ENCODE measurements around the gene FMN1. TPM values are rescaled to one million over a fixed set of nuclear protein-coding genes. Genes with fewer than 3 reads are reported as not detected.

FMN1 gene
- total and polyA plus RNA-seq, 2 of the 8 experiments (the other 6 are each of a cell fraction or from before 2014, with no cell fraction given), result 0.27 to 3.7 TPM

GRCh38 chr15:33131552-33132232, 62.8 kb downstream of the FMN1 start:
- Histone ChIP-seq H2BK5ac (ENCODE audit: low read depth, low read length) (no peak overlapping the region), H3K56ac (replicated peaks; ENCODE audit: insufficient read length, low read depth, low read length) (no peak overlapping the region), H2AK5ac (ENCODE audit: low read depth, low read length) (no peak overlapping the region), H3K27ac (ENCODE audit: low read depth, low read length) (no peak overlapping the region), H4K8ac (ENCODE audit: extremely low read depth, insufficient read depth, low read length) (no peak overlapping the region), H4K5ac (ENCODE audit: insufficient read length, low read depth, low read length) (no peak overlapping the region), H4K20me1 (replicated peaks in 1 of 2; ENCODE audit: control insufficient read depth in 1 of 2, insufficient read depth in 2 of 2, low read length in 2 of 2) (no peaks in the 10 kb centered on the region), H3K9ac (replicated peaks in 1 of 4; ENCODE audit: extremely low read depth in 1 of 4, low read depth in 3 of 4, low read length in 3 of 4) (no peak overlapping the region), H3K4me2 (ENCODE audit: insufficient read depth in 1 of 2, low read depth in 2 of 2, low read length in 2 of 2) (no peak overlapping the region), H2BK15ac (ENCODE audit: low read length) (no peak overlapping the region), H3K4me1 (replicated peaks in 1 of 4; ENCODE audit: control insufficient read depth in 3 of 4, insufficient read depth in 4 of 4, low read length in 3 of 4) (no peaks in the 10 kb centered on the region; a peak in 2 of 7 replicates), H3K23ac (ENCODE audit: insufficient read length) (no peak overlapping the region), H2BK12ac (ENCODE audit: low read depth, low read length) (no peak overlapping the region), H3K27me3 (replicated peaks in 1 of 4; ENCODE audit: control insufficient read depth in 3 of 4, extremely low read depth in 1 of 4, insufficient read depth in 3 of 4, low read length in 3 of 4) (no peaks in the 10 kb centered on the region), H3K9me3 (ENCODE audit: insufficient read depth in 2 of 2, low read depth in 1 of 2, low read length in 1 of 2) (0 out of 4 replicates have a peak, but pooled peaks cover 0 to 2% of the 10 kb centered on the region in 2 experiments), H4K91ac (replicated peaks; ENCODE audit: insufficient read length, low read length) (no peak overlapping the region), H3K36me3 (ENCODE audit: control insufficient read depth in 2 of 4, insufficient read depth in 4 of 4, low read length in 3 of 4) (no peaks in the 10 kb centered on the region), H3K79me2 (ENCODE audit: control insufficient read depth in 1 of 2, insufficient read depth in 2 of 2, low read length in 2 of 2) (no peaks in the 10 kb centered on the region), H3K14ac (ENCODE audit: insufficient read length) (no peak overlapping the region), H3K4me3 (ENCODE audit: extremely low read depth in 1 of 4, insufficient read depth in 2 of 4, low read depth in 3 of 4, low read length in 4 of 4) (no peak overlapping the region), H2BK20ac (ENCODE audit: low read length) (no peak overlapping the region), H2AFZ (ENCODE audit: low read length) (no peak overlapping the region), H3K18ac (ENCODE audit: extremely low read depth, low read length) (no peak overlapping the region), H3K4ac (replicated peaks; ENCODE audit: insufficient read length, low read depth, low read length) (no peak overlapping the region), H3K23me2 (ENCODE audit: low read depth, low read length) (no peaks in the 10 kb centered on the region), H2BK120ac (replicated peaks; ENCODE audit: low read depth, low read length) (no peak overlapping the region), H3K79me1 (ENCODE audit: low read depth, low read length) (no peaks in the 10 kb centered on the region)
- DNase-seq (ENCODE audit: low read depth in 1 of 2, low spot score in 2 of 2) (no peak), FAIRE-seq (no peak)
- WGBS, 2 experiments (ENCODE audit: extremely low coverage in 1 of 2, insufficient coverage in 1 of 2, insufficient read length in 1 of 2, insufficient replicate concordance in 2 of 2, low coverage in 1 of 2, low lambda C conversion rate in 2 of 2, missing lambda C conversion rate in 1 of 2), result 86% methylated on average over 4 of the region's 4 CpGs; no CpG with 5 or more reads in 1 of the 2 experiments
- POLR2A ChIA-PET (ENCODE audit: partially characterized antibody), result no interaction called here
- TF ChIP-seq POLR2A (IDR thresholded peaks at IDR 0.05; ENCODE audit: control extremely low read depth in 1 of 2, low read depth in 2 of 2, low read length in 2 of 2), result no peak
- no peak for TF ChIP-seq MAFK (IDR thresholded peaks at IDR 0.05; ENCODE audit: low read depth, low read length)
- no peak for TF ChIP-seq POLR2AphosphoS5 (IDR thresholded peaks at IDR 0.05; ENCODE audit: low read depth, low read length)
- CTCF ChIA-PET (ENCODE audit: partially characterized antibody), result interaction anchor here (0.8 to 9.7 kb wide), 41 partner anchors 8 to 489 kb away, joined by 3 to 161 read pairs (median 4); no protein-coding TSS in a partner anchor
